ENCODE data around the gene MRPL22. TPM values are rescaled to one million over a fixed set of nuclear protein-coding genes. Genes with fewer than 3 reads are reported as not detected.

Gene MRPL22
- total RNA-seq, 1 experiment from 2014 or later, result 27.2 TPM

GRCh38 chr5:154899151-154899816 is 41.6 kb upstream of the MRPL22 start:
- Histone ChIP-seq H3K9me3 (ENCODE audit: low read length) (no peaks in the 10 kb centered on the region), H3K79me2 (ENCODE audit: low read length) (no peaks in the 10 kb centered on the region), H3K27me3 (ENCODE audit: low read length) (no peaks in the 10 kb centered on the region), H3K4me1 (ENCODE audit: insufficient read depth, low read length) (no peaks in the 10 kb centered on the region), H3K27ac (ENCODE audit: low read length) (no peak overlapping the region), H3F3A (ENCODE audit: low read length, unreplicated experiment) (no peaks in the 10 kb centered on the region), H3K36me3 (ENCODE audit: low read depth, low read length) (peaks cover 32% of the 10 kb centered on the region), H2AFZ (ENCODE audit: low read length) (no peak overlapping the region), H3K9me2 (replicated peaks; ENCODE audit: low read length) (no peaks in the 10 kb centered on the region), H3K4me2 (ENCODE audit: low read length) (no peak overlapping the region), H3K4me3 (ENCODE audit: low read length) (no peak overlapping the region), H3K9ac (ENCODE audit: low read length) (no peak overlapping the region), H4K20me1 (ENCODE audit: low read length) (no peaks in the 10 kb centered on the region)
- no peak for ATAC-seq
- intact Hi-C loops (cut with micrococcal nuclease), result no loop called here
- CTCF ChIA-PET, result no interaction called here
- POLR2A ChIA-PET (ENCODE audit: unreplicated experiment), result no interaction called here
- BruUV-seq (replicated peaks), result no TSS peak
- DNase-seq, result no peak
- TF ChIP-seq EZH2phosphoT487 (IDR thresholded peaks at IDR 0.05; ENCODE audit: borderline replicate concordance, low read length), result no peak
- no peak for TF ChIP-seq EZH2 (IDR thresholded peaks at IDR 0.05; ENCODE audit: low read length, unreplicated experiment)
- no peak for TF ChIP-seq CTCF (conservative IDR thresholded peaks at IDR 0.05; ENCODE audit: low read depth, low read length)

GRCh38 chr5:154900066-154900465 is 40.8 kb upstream of the MRPL22 start:
- CTCF ChIA-PET, result no interaction called here
- no peaks in the 10 kb centered on the region for H3K27me3 ChIP-seq (ENCODE audit: low read length)
- H3K4me1 ChIP-seq (ENCODE audit: insufficient read depth, low read length), result no peaks in the 10 kb centered on the region
- TF ChIP-seq CTCF (conservative IDR thresholded peaks at IDR 0.05; ENCODE audit: low read depth, low read length) (no peak), EZH2 (IDR thresholded peaks at IDR 0.05; ENCODE audit: low read length, unreplicated experiment) (no peak), EZH2phosphoT487 (IDR thresholded peaks at IDR 0.05; ENCODE audit: borderline replicate concordance, low read length) (no peak)
- POLR2A ChIA-PET (ENCODE audit: unreplicated experiment), result no interaction called here
- ATAC-seq (no peak), DNase-seq (no peak)
- no peak overlapping the region for H2AFZ ChIP-seq (ENCODE audit: low read length)
- BruUV-seq (replicated peaks), result no TSS peak
- H3K9me3 ChIP-seq (ENCODE audit: low read length), result no peaks in the 10 kb centered on the region
- H3K9ac ChIP-seq (ENCODE audit: low read length), result no peak overlapping the region
- H4K20me1 ChIP-seq (ENCODE audit: low read length), result no peaks in the 10 kb centered on the region
- no peaks in the 10 kb centered on the region for H3K9me2 ChIP-seq (replicated peaks; ENCODE audit: low read length)
- peaks cover 36% of the 10 kb centered on the region for H3K36me3 ChIP-seq (ENCODE audit: low read depth, low read length)
- H3K4me3 ChIP-seq (ENCODE audit: low read length), result no peak overlapping the region
- H3K27ac ChIP-seq (ENCODE audit: low read length), result no peak overlapping the region
- H3K79me2 ChIP-seq (ENCODE audit: low read length), result no peaks in the 10 kb centered on the region
- intact Hi-C loops (cut with micrococcal nuclease), result no loop called here
- no peaks in the 10 kb centered on the region for H3F3A ChIP-seq (ENCODE audit: low read length, unreplicated experiment)
- no peak overlapping the region for H3K4me2 ChIP-seq (ENCODE audit: low read length)

GRCh38 chr5:154901276-154901675 is 39.6 kb upstream of the MRPL22 start:
- Histone ChIP-seq H3K9me2 (replicated peaks; ENCODE audit: low read length) (no peaks in the 10 kb centered on the region), H3K27me3 (ENCODE audit: low read length) (no peaks in the 10 kb centered on the region), H3K9me3 (ENCODE audit: low read length) (no peaks in the 10 kb centered on the region), H3K9ac (ENCODE audit: low read length) (no peak overlapping the region), H3K4me3 (ENCODE audit: low read length) (no peak overlapping the region), H3K36me3 (ENCODE audit: low read depth, low read length) (peaks cover 38% of the 10 kb centered on the region), H3K4me2 (ENCODE audit: low read length) (no peak overlapping the region), H3K4me1 (ENCODE audit: insufficient read depth, low read length) (no peaks in the 10 kb centered on the region), H3F3A (ENCODE audit: low read length, unreplicated experiment) (no peaks in the 10 kb centered on the region), H2AFZ (ENCODE audit: low read length) (no peak overlapping the region), H4K20me1 (ENCODE audit: low read length) (no peaks in the 10 kb centered on the region), H3K27ac (ENCODE audit: low read length) (no peak overlapping the region), H3K79me2 (ENCODE audit: low read length) (no peaks in the 10 kb centered on the region)
- no TSS peak for BruUV-seq (replicated peaks)
- CTCF ChIA-PET, result no interaction called here
- ATAC-seq (no peak), DNase-seq (no peak)
- no peak for TF ChIP-seq EZH2phosphoT487 (IDR thresholded peaks at IDR 0.05; ENCODE audit: borderline replicate concordance, low read length)
- POLR2A ChIA-PET (ENCODE audit: unreplicated experiment), result no interaction called here
- intact Hi-C loops (cut with micrococcal nuclease), result no loop called here

Data from PC-3 (cell line).